Head of caudate nucleus (tissue), 42 donors: ENCODE measurements around the gene TEX264.

ENCODE experiments used
- DNase-seq, 42 donors: peaks; one replicate each; pipeline versions ENCODE4 v3.0.0 to v3.0.0-alpha.2; 2020 to 2021; ENCODE audit warnings: mixed read lengths in 7 of 42
- intact Hi-C: fragments of 100-400 bp; cut with DNase I; formaldehyde crosslinking; loops from one replicate; pipeline ENCODE4 v1.15.0; 2022

TEX264 gene

GRCh38 chr3:51671734-51672475 is 853 bp downstream of the TEX264 start:
- intact Hi-C loops: loop anchor here (2.0 to 10.0 kb wide), 3 partner anchors 137 to 277 kb away; partner anchors contain the start of genes RAD54L2 and RBM15B
- peak in 39 of 42 donors; percentile 28 to 74 (median 53) for DNase-seq

DNA sequence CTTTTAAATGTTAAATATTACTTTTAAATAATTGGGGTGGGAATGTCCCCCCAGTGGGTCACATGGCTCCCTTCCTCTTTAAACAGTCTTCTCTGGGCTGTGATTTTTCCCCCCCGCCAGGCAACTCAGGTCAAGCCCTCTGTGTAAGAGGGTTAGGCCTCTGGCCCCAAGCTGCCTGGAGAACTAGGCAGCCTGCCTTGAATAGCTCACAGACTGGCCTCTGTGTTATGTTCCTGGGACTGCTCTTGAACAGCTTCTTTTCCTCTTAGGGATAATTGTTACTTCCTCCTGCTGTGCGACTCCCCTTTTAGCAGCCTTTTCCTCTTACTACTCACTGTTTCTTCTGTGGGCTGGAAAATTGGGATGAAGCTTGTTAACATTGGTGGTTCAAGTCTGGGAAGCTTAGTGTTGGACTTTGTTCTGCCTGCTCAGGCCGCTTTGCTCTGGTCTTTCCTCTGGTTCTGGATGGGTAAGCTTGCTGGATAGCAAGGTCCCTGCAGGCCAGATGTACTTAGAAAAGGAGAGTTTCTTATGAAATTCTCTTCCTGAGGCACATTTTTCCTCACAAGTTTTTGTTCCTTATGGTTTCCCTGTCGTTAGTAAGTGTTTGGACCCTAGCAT is 2.2 kb downstream of the TEX264 start:
- intact Hi-C loops: loop anchor here (10.0 kb wide), 2 partner anchors 138 to 278 kb away; partner anchors contain the start of genes RAD54L2 and RBM15B
- peak in 7 of 42 donors; percentile 2 to 30 (median 9) for DNase-seq

- intact Hi-C loops: loop anchor here (10.0 kb wide), 2 partner anchors 139 to 279 kb away; partner anchors contain the start of genes RAD54L2 and RBM15B
- peak in 6 of 42 donors; percentile 3 to 29 (median 12) for DNase-seq
Observed at GRCh38 chr3:51673802-51674654, 3.0 kb downstream of the TEX264 start.

GRCh38 chr3:51675201-51675611 is 4.2 kb downstream of the TEX264 start:
- intact Hi-C loops: loop anchor here (10.0 kb wide), 2 partner anchors 140 to 280 kb away; partner anchors contain the start of genes RAD54L2 and RBM15B
- DNase-seq: peak in 7 of 42 donors; percentile 23 to 52 (median 29)

DNA sequence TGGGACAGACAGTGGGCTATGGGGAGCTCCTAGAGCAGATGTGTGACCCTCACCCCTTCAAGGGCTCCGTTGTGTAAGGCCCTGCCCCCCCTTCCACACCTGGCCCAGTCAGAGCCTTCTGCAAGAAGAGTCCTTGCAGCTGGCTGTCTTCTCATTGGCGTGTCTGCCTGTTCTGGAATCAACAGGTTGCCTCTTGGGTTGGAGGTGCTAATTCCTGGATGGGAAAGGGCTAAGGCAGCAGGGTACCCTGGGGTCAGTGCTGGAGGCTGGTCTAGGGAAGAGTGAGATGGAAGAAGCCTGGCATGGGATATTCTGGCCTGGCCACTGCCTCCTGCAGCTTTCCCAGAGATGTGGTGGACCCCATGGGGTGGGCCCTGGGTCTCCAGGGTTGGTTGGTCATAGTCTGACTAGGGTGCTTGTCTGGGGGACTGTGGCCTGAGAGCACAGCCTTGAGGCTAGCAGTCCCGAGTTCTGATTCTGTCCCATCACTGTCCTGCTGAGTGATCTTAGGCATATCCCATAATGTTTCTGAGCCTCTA is 5.1 kb downstream of the TEX264 start:
- DNase-seq: peak in 1 of 42 donors; percentile 11
- intact Hi-C loops: loop anchor here (10.0 kb wide), 2 partner anchors 141 to 281 kb away; partner anchors contain the start of genes RAD54L2 and RBM15B

DNA sequence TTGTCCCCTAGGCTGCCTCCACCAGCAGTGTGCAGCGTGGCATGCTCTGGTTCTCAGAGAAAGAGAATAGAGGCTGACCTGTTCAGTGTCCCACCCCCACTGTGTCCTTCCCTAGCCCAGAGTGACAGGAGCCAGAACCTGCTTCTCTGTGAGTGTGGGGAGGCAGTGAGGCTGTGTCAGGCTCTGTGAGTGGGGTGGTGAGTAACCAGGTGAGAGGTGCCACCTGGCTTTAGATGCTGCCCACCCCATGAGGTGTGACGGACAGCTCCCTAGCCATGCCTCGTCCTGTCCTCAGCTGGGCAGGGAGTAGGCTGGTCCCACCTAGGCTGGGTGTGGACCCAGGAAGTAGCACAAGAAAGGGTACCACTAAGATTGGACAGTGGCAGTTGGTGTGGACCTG is 6.3 kb downstream of the TEX264 start:
- DNase-seq: no peak
- intact Hi-C loops: loop anchor here (10.0 kb wide), 2 partner anchors 143 to 283 kb away; partner anchors contain the start of genes RAD54L2 and RBM15B

DNA sequence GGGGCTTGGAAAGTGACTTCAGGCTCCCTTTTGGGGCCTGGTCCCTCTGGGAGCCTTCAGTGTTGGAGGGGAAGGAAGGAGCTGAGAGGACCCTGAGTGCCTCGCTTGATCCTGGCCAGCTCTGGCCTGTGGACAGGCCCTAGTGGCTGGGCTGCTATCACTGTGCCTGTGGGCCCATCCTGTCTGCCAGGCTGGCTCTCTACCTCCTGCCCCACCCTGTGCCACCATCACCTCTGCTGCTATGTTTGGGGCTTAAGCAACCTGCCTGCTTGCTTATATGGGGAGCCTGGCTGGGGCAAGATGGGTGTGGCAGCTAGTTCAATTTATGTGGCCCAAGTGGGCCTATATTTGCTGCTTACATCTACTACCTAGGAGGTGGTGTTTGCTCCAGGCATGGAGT is 7.1 kb downstream of the TEX264 start:
- intact Hi-C loops: loop anchor here (10.0 kb wide), 2 partner anchors 143 to 283 kb away; partner anchors contain the start of genes RAD54L2 and RBM15B

DNA sequence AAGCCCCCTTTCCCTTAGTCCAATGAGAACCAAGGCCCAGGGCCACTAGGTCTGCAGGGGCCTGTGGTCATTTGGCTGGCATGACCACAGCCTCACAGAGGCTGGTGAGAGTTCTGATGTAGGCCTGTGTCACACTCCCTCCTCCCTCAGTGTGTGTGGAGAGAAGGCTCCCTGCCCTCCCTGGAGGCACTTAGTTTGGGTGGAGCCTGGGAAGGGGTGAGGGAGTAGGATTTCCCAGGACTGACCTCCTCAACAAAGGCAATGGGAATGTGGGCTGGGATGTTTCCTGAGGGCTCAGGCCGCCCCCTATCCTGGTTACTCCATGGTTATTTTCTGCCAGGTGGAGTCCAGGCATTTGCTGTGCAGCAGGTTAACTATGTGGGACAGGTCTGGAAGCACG is 7.6 kb downstream of the TEX264 start:
- no peak for DNase-seq
- intact Hi-C loops: loop anchor here (10.0 kb wide), 2 partner anchors 144 to 284 kb away; partner anchors contain the start of genes RAD54L2 and RBM15B

More for the DNA sequence above, 7.1 kb downstream of the TEX264 start:
- no peak for DNase-seq

DNA sequence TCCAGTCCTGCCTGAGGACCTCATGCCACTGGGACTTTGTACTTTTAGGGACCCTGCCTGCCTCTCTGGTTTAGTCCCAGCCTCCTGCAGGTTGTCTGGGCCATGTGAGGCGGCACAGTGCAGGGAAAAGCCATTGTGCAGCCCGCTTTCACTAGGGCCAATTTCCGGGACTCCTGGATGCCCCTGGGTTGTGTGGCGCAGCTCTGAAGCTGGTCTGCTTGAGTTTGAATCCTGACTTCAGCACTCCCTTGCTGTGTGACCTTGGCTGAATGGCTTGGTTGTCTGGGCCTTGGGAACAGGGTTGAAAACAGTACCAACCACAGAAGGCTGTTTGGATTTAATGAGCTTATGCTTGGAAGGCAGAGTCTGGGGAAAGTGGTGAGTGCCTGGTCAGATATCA is 8.3 kb downstream of the TEX264 start:
- no peak for DNase-seq
- intact Hi-C loops: loop anchor here (10.0 kb wide), 2 partner anchors 145 to 285 kb away; partner anchors contain the start of genes RAD54L2 and RBM15B

DNA sequence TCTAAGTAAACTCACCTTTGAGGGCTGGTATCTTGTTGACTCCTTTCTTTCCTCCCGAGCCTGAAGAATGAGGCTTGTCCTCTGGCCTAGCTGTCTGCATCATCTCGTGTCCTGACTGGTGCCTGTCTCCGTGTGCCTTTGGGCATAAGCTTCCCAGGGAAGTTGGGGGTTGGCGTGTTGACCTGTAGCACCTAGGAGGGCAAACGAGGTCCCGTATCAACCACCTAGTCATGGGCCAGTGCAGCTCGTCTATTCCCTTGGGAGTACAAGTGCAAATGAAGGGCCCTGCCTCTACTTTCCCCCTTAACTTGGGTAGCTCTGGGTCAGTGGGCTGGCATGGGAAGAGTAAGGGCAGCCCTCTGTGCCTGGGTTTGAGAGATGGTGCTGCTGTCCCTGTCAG is 8.7 kb downstream of the TEX264 start:
- intact Hi-C loops: loop anchor here (10.0 kb wide), 2 partner anchors 145 to 285 kb away; partner anchors contain the start of genes RAD54L2 and RBM15B
- no peak for DNase-seq

DNA sequence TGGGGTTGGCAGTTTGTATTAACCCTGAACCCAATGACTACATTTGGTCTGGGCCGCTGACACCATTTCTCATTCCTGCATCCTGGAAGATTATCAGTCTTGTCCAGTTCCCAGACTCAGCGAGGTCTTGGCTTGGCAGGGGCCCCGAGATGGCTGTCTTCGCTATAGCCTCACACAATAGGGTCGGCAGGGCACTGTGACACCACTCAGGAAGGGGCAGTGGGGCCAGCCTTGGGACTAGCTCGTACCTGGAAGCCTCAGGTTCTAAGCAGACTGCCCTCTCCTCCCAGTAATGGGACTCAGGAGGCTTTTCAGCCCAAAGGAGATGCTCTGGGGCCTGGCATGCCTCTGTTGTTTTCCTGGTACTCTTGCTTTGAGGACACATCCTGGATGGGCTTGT is 9.1 kb downstream of the TEX264 start:
- no peak for DNase-seq
- intact Hi-C loops: no loop called here

DNA sequence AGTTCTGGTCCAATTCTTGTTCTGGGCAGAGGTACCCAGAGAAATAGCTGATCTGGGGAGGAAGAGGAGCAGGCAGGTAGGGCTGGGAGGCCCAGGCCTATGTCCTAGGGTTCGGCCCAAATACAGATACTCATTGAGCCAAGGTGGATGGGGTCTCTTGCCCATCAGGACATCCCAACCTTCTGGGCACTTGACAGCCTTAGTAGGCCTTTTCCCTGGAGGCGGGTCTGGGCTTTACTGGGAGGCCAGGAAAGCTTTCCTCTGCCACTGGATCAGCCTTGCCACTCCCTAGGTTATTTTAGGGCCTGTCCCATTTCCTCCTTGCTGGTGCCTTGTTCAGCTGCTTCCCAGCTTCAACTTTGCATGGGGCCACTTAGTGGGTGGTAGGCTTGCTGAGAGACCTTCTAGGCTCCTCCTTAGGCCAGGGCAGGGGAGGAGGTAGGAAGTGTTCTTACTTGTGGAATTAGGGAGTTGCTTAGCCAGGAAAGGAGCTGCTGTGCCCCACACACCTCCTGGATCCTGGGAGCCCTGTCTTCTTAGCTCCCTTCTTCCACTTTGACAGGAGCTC is 9.7 kb downstream of the TEX264 start:
- DNase-seq: no peak
- intact Hi-C loops: no loop called here

GRCh38 chr3:51681453-51681852 is 10.4 kb downstream of the TEX264 start:
- intact Hi-C loops: no loop called here
- peak in 34 of 42 donors; percentile 28 to 81 (median 50) for DNase-seq

DNA sequence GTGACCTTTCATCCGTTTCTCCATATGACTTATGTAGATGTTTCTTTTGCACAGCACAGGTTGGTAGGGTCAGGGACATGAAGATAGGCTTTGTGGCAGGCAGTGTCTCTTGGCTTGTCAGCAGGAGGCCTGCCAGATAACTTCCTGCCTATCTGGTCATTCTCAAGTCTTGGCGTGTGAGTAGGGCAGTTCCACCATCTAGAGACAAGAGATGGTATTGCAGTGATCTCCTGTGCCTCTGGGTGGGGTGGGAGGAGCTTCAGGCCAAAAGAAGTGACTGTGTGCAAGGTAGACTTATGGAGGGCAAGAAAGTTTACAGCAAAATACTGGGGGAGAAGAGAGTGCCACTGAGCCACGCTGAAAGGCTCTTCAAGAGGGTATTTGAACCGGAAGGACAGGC is 11.0 kb downstream of the TEX264 start:
- intact Hi-C loops: no loop called here
- peak in 34 of 42 donors; percentile 22 to 79 (median 60) for DNase-seq

DNA sequence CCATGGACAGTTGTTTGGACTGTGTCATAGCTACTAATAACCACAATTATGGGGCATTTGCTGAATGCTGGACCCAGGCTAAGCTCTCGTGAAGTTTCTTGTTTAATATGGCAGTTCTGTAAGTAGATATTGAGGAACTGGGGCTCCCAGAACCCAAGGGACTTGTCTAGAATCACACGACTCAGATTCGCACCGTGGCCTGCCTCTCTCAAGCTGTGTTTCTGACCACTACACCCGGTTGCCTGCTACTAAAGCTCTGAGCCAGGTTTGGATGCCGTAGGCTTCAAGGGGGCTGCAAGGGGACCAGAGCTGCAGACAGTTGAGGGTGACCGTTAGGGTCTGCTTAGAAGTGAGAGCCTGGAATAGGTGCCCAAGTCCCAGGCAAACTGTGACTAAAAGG is 11.5 kb downstream of the TEX264 start:
- intact Hi-C loops: no loop called here
- DNase-seq: no peak

DNA sequence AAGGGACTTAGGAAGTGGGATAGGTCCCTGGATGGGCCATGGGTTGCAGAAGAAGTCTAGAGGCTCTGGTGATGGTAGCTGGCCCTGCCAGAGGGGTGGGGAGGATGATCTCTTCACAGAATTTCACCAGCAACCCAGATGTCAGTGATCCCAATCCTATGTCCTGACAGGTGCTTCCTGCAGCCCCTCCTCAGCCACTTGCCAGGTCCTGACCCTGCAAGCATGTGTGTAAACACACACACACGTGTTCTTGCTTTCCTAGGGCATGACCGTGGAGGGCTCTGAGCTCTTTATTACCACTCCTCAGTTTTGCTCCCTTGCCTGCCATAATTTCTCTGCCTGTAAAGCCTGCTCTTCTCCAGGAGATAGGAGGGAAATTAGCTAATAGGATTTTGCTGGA is 12.5 kb downstream of the TEX264 start:
- intact Hi-C loops: no loop called here

DNA sequence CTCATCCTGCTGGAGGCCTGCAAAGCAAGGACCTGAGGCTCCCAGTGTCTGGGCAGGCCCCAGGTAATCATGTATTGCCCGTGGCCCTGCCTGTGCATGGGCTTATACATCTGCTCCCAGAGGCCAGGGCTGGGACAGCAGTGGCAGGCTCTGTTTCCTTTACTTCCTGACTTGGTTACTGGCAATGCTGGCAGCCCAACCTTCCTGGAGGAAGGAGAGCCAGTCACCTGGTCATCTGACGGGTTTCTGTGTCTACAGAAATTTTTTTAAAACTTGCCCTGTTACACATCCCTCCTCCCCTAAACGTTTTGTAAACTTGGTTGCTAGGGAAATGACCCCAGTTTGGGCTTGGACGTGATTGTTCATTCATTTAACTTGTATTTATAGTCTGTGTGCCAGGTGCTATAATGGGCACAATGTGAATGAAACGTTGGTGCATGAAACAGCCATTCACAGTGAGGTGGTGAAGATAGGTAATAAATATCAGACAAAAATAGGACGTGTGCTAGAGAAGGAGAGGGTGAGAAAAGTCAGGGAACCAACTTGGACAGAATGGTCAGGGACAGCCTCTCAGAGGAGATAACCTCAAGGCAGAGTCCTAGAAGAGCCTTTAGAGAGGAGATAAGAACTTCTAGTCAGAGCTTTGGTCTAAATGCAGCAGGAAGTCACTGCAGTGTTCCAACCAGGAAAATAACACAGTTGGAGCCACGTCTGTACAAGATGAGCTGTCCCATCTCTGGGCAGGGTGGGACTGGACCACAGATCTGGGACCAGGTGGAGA is 14.1 kb downstream of the TEX264 start:
- DNase-seq: no peak
- intact Hi-C loops: no loop called here

More for the DNA sequence above, 12.5 kb downstream of the TEX264 start:
- DNase-seq: no peak
